GM21528 (cell line): ENCODE measurements around the gene TNK2.
A peak's percentile ranks its signal among the peaks of the same experiment; 100 is the strongest.

Source experiments
- ATAC-seq: cut with Tn5 transposase; IDR thresholded peaks from one replicate; pipeline ENCODE4 v1.9.1; 2021; ENCODE audit warnings: mild to moderate bottlenecking, moderate library complexity; ENCODE audit not compliant: unreplicated experiment, low FRiP score

The TNK2 gene

GRCh38 chr3:195900436-195901355 is 7.7 kb downstream of the TNK2 start:
- peak; percentile 42 for ATAC-seq

GRCh38 chr3:195899701-195900435 is 8.5 kb downstream of the TNK2 start:
- ATAC-seq: peak; percentile 11

GRCh38 chr3:195897853-195898415 is 10.4 kb downstream of the TNK2 start:
- no peak for ATAC-seq

- no peak for ATAC-seq
Observed at GRCh38 chr3:195897081-195897852, 11.1 kb downstream of the TNK2 start.

GRCh38 chr3:195896361-195897080 is 11.8 kb downstream of the TNK2 start:
- peak; percentile 11 for ATAC-seq

- peak; percentile 48 for ATAC-seq
Observed at GRCh38 chr3:195895861-195896360, 12.4 kb downstream of the TNK2 start.

- peak; percentile 64 for ATAC-seq
Observed at GRCh38 chr3:195895078-195895860, 13.1 kb downstream of the TNK2 start.

DNA sequence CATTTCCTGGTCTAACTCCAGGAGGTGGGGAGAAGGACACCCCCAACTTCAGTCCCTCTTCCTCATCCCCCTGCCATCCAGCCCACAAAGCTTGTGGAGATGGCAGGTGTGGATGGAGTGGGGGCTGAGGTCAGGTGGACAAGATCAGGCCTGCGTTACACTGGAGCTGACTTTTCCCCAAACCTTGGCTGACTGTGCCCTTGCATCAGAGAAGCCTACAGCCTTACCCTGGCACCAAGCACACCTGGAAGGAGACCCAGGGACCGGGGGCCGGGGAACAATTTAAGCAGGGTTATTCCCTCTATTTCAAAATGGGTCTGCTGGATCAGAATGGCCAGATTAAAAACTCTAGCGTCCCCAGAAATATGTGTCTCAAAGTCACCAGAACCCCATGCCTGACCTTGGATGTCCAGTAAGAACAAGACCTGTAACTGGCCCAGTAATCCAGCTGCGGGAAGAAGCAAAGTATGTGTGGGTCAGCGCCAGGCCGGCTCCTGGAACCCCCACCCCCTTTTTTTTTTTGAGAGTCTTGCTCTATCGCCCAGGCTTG is 14.4 kb downstream of the TNK2 start:
- ATAC-seq: no peak

GRCh38 chr3:195893516-195893915 is 14.8 kb downstream of the TNK2 start:
- ATAC-seq: no peak

DNA sequence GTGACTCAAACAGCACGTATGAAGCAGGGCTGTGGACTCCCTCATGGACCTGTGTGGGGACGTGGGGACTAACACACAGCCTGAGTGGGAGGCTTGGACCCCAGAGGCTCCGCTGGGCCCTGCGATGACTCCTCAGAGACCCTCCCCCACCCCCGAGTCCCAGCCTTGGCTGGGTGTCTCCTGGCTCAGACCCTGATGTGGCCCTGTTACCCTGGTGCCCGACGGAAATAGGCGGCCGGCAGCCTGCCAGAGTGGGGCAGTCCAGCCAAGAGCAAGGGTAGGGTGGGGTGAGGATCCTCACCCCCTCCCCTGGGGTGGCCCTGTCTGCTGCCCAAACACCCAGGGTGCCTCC is 15.3 kb downstream of the TNK2 start:
- no peak for ATAC-seq

DNA sequence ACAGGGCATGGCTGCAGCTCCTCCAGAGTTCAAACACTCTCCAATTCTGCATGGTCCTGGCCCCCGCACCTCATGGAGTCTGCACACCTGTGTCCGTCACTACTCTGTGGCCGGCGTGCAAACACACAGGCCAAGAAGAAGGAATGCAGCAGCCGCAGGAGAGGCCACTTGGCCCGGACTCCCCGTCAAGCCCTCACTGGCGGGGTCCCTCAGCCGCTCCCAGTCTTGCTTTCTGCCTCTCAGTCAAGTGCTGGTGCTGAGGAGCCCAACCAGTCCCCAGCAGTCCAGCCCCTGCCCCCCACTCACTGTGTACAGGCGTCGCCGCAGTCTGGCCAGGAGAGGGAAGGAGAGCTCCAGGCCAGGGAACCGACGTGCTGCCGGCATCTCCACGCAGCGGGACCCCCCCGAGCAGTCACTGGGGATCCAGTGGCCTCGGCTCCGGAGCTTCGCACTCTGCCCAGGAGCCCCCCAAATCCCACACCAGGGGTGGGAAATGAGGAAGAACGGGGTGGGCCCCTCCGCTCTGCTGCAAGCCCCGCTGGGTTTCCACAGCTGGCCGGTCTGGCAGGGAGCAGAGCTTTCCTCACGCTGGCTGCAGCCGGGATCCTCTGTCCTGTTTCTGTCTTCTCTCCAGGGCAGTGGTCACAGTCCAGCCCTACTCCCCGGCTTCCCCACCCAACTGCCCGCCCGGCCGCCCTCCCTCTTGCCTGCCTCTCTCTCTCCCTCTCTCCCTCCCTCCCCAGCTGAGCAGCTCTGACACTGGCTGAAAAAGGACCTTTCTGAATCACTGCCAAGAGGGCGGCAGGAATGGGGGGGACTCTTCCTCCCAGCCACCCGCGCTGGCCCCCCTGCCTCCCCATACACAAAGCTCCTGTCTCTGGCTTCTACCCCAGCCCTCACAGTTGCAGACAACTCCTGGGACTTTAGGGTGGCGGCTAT is 16.0 kb downstream of the TNK2 start:
- no peak for ATAC-seq

- ATAC-seq: no peak
Observed at GRCh38 chr3:195891431-195892104, 16.8 kb downstream of the TNK2 start.

- no peak for ATAC-seq
Observed at GRCh38 chr3:195889870-195890295, 18.5 kb downstream of the TNK2 start.

- ATAC-seq: no peak
Observed at GRCh38 chr3:195888981-195889869, 19.1 kb downstream of the TNK2 start.

GRCh38 chr3:195888311-195888761 is 20.0 kb downstream of the TNK2 start:
- no peak for ATAC-seq

GRCh38 chr3:195887670-195888069 is 20.7 kb downstream of the TNK2 start:
- no peak for ATAC-seq
